Upper lobe of right lung (tissue), 1 donor: Measurements from ENCODE around the gene PAX6. TPM values are rescaled to one million over a fixed set of nuclear protein-coding genes. Genes with fewer than 3 reads are reported as not detected.

ENCODE experiments used
- ATAC-seq: fragments of 200-7000 bp; cut with Tn5 transposase; one replicate; pipeline ENCODE4 v1.9.1; 2020; ENCODE audit warnings: mild to moderate bottlenecking, moderate library complexity
- DNase-seq: peaks from one replicate; pipeline ENCODE4 v3.0.0-alpha.2; 2020
- H3K27ac ChIP-seq: fragments of 200-600 bp; one replicate; pipeline ENCODE4 v1.8.0; 2022
- H3K27me3 ChIP-seq: fragments of 200-600 bp; one replicate; pipeline ENCODE4 v1.8.0; 2022; ENCODE audit warnings: mild to moderate bottlenecking
- H3K36me3 ChIP-seq: fragments of 200-600 bp; one replicate; pipeline ENCODE4 v1.8.0; 2022
- H3K4me1 ChIP-seq: fragments of 200-600 bp; one replicate; pipeline ENCODE4 v1.8.0; 2022
- H3K4me3 ChIP-seq: fragments of 200-600 bp; one replicate; pipeline ENCODE4 v1.8.0; 2022; ENCODE audit warnings: mild to moderate bottlenecking
- H3K9me3 ChIP-seq: fragments of 200-600 bp; one replicate; pipeline ENCODE4 v1.8.0; 2022
- intact Hi-C: fragments of 100-400 bp; cut with DNase I; formaldehyde crosslinking; loops from one replicate; pipeline ENCODE4 v1.11.0; 2022
- total RNA-seq: library from RNA; stranded (reverse); fragmentation: NEBNext Ultra II Directional; extraction: Animal tissue kit (Norgen Biotek cat#: 25700); gene quantifications from one replicate; pipeline ENCODE4 v1.2.1, GENCODE V29; 2021
- TF ChIP-seq, protein P1 (sequence below): fragments of 200-600 bp; IDR thresholded peaks from one replicate; pipeline ENCODE4 v1.8.0; 2022; ENCODE audit warnings: antibody characterized with exemption
- donor health status: DM: no; HTN: yes; CAD: no; lungs with severe emphysema.

The PAX6 gene
- total RNA-seq, 1 donor from 2014 or later, result not detected

DNA sequence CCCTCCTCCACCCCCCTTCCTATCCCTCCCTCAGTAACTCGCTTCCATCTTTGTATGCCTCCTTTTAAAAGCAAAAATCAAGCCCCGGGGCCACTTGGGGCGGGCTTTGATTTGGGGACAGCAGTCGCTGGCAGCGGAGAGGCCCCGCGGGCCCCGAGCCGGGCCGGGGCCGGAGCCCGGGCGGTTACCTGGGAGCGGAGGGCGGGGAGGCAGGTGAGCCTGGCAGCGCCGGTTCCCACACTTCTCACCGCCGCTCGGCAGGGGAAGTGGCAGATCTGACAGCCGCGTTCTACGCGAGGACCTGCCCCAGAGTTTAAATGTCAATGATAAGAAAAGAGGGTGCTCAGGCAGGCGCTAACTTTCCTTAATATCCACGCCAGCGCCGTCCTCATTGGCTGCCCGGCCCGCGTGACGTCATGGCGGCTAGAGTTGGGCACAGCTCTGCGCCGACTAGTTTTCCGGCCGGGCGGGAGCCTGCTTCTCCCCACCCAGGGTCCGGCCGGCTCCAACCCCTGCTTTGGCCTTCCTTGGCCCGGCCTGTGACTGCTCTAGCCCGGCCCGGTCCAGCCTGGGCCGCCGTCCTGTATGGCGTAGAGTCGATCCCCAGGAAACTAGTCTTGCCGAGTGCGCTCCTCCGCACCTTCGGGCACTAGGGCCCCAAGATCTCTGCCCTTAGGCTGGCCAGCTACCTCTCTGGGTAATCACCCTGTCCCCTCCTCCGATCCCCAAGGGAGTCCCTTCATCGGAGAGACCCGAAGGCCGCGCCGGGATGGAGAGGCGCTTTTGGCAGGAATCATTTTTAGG lies 6.7 kb upstream of the PAX6 start:
- Histone ChIP-seq H3K27me3 (peaks cover 99% of the 10 kb centered on the region), H3K27ac (no peak overlapping the region), H3K36me3 (no peaks in the 10 kb centered on the region), H3K9me3 (no peaks in the 10 kb centered on the region), H3K4me1 (peaks cover 40% of the 10 kb centered on the region), H3K4me3 (no peak overlapping the region)
- DNase-seq (no peak), ATAC-seq (no peak)
- TF ChIP-seq, protein P1, sequence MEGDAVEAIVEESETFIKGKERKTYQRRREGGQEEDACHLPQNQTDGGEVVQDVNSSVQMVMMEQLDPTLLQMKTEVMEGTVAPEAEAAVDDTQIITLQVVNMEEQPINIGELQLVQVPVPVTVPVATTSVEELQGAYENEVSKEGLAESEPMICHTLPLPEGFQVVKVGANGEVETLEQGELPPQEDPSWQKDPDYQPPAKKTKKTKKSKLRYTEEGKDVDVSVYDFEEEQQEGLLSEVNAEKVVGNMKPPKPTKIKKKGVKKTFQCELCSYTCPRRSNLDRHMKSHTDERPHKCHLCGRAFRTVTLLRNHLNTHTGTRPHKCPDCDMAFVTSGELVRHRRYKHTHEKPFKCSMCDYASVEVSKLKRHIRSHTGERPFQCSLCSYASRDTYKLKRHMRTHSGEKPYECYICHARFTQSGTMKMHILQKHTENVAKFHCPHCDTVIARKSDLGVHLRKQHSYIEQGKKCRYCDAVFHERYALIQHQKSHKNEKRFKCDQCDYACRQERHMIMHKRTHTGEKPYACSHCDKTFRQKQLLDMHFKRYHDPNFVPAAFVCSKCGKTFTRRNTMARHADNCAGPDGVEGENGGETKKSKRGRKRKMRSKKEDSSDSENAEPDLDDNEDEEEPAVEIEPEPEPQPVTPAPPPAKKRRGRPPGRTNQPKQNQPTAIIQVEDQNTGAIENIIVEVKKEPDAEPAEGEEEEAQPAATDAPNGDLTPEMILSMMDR, result no peak
- intact Hi-C loops, result no loop called here

DNA sequence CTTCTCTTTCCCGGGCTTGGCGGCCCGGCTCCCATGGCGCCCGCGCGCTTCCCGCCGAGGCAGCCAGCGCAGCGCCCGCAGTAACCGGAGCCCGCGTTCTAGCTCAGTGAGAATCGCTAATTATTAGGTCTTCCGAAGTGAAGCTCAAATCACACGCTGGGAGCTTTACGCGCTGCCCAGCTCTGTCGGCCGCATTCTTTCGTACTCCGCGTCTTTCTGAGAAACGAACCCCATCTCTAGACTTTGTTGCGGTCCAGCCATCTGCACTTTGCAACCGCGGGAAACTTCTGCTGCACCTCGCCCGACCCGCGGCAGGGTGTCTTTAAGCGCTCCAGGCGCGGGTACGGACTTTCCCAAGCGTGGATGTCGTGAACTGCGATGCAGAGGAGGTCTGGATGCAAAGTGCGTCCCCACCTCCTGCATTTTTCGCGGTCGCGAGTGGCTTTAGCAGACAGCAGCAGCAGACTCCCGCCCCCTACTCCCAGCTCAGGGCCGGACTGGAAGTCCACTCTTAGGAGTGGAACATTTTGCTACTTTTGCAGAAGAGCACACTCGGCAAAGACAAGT lies 6.0 kb upstream of the PAX6 start:
- Histone ChIP-seq H3K4me1 (peaks cover 46% of the 10 kb centered on the region), H3K27ac (no peak overlapping the region), H3K9me3 (no peaks in the 10 kb centered on the region), H3K36me3 (no peaks in the 10 kb centered on the region), H3K4me3 (no peak overlapping the region), H3K27me3 (peaks cover 98% of the 10 kb centered on the region)
- DNase-seq, result no peak
- no peak for ATAC-seq
- intact Hi-C loops, result no loop called here
- TF ChIP-seq, protein P1, result no peak

DNA sequence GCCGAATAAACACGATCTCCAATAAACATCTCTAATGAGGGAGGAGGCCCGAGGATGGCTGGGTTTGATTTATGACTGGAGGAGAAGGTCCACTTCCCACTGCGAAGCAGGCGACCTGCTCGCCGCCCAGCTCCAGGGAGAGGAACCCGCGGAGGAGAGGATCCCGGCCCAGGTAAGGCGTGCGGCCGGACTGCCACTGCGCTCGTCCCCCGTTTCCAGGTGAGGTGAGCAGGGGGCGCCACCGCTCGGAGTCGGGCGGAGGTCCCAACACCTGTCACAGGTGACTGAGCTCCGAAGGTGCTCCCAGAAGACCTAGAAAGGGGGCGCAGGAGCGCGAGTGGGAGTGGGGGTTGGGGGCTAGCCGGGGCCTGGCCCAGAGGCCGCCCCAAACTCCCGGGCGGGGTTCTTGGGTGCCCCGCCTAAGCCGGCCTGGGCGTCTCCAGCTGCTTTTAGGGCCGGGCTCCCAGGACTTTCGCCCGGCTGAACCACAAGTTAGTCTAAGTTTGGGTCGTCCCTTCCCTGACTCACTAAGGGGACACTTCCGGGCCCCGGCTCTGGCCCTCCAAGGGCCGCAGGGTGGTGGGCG lies 5.4 kb upstream of the PAX6 start:
- H3K4me3 ChIP-seq, result no peak overlapping the region

DNA sequence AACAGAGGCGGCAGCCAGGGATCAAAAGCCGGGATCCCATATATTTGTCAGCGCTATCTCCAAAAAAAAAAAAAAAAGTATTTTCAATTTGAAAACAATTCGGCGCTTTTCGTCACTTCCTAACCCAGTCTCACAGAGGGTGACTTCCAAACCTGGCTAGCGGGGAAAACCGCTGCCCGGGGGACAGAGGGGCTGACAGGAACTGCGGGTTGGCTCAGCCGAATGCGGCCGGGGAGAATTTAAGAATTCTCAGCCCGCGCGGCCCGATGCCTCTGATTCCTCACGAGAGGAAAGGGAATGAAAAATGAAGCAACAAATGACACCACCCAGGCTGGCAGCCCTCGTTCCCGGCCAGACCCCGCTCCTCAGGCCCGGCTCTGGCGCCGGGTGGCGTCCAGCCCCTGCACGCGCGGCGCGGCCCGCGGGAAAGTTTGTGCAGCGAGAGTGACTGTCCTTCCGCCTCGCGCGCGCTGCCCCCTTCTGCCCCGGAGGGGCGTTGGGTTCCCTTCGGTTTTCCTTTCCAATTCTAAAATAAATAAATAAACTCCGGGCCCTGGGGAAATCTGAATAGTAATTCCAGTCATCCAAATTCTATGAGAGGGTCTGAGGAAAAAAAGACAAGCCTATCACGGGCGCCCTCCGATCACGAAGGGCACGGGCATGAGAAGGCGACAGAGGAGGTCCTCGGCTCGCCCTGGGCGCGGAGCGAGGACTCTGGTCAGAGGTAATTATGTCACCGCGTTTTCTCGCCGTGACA lies 4.8 kb upstream of the PAX6 start:
- H3K4me1 ChIP-seq, result peaks cover 57% of the 10 kb centered on the region
- intact Hi-C loops, result no loop called here
- peaks cover 97% of the 10 kb centered on the region for H3K27me3 ChIP-seq
- no peak for ATAC-seq
- DNase-seq, result no peak
- H3K4me3 ChIP-seq, result peak overlapping the region; percentile 20
- H3K27ac ChIP-seq, result no peak overlapping the region
- no peaks in the 10 kb centered on the region for H3K36me3 ChIP-seq
- TF ChIP-seq, protein P1, result no peak
- no peaks in the 10 kb centered on the region for H3K9me3 ChIP-seq

More for the DNA sequence above, 5.4 kb upstream of the PAX6 start:
- TF ChIP-seq, protein P1, result no peak
- ATAC-seq (no peak), DNase-seq (no peak)
- intact Hi-C loops, result no loop called here
- no peaks in the 10 kb centered on the region for H3K36me3 ChIP-seq
- H3K9me3 ChIP-seq, result no peaks in the 10 kb centered on the region
- H3K27ac ChIP-seq, result no peak overlapping the region
- peaks cover 51% of the 10 kb centered on the region for H3K4me1 ChIP-seq
- peaks cover 97% of the 10 kb centered on the region for H3K27me3 ChIP-seq

DNA sequence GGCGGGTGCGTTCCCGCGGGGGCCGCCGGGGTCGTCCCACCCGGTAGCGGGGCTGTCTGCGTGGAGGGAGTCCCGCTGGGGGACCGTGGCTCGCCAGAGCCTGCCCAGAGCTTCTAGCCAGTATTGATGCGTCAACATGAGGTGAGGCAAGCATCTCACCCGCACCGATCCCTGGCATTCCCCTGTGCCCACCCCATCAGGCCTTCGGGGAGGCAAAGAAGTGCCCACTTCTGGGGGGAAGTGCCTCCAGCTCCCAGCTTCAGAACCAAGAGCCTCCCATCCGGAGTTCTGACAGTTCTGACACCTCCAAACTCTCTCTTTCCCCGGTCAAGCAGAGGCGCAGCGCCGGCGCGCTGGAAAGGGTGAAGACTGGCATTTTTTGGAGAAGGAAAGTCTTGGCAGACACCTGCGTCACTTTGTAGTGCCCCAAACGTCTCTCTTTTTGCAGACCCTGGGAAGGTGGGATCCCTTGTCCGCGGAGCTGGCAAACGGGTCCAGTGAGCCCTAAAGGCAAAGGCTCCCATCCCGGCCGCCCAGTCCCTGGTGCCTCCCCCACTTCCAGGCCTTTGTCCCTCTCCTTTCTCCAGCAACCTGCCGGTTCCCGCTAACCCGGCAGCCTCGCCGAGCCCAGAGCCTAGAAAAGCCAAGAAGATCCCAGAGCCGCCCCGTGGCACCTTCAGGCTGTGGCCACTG lies 3.2 kb upstream of the PAX6 start:
- intact Hi-C loops, result no loop called here
- no peak overlapping the region for H3K4me3 ChIP-seq
- no peaks in the 10 kb centered on the region for H3K9me3 ChIP-seq
- TF ChIP-seq, protein P1, result no peak
- peaks cover 73% of the 10 kb centered on the region for H3K4me1 ChIP-seq
- H3K36me3 ChIP-seq, result no peaks in the 10 kb centered on the region
- DNase-seq, result no peak
- ATAC-seq, result no peak
- no peak overlapping the region for H3K27ac ChIP-seq
- peaks cover 97% of the 10 kb centered on the region for H3K27me3 ChIP-seq
